ENCODE results near the gene C10orf105. TPM values are rescaled to one million over a fixed set of nuclear protein-coding genes. Genes with fewer than 3 reads are reported as not detected.
A peak's percentile ranks its signal among the peaks of the same experiment; 100 is the strongest.

The C10orf105 gene
- total and polyA plus RNA-seq, 2 of the 13 experiments (the other 11 are each of a cell fraction or from before 2014, with no cell fraction given): not detected

DNA sequence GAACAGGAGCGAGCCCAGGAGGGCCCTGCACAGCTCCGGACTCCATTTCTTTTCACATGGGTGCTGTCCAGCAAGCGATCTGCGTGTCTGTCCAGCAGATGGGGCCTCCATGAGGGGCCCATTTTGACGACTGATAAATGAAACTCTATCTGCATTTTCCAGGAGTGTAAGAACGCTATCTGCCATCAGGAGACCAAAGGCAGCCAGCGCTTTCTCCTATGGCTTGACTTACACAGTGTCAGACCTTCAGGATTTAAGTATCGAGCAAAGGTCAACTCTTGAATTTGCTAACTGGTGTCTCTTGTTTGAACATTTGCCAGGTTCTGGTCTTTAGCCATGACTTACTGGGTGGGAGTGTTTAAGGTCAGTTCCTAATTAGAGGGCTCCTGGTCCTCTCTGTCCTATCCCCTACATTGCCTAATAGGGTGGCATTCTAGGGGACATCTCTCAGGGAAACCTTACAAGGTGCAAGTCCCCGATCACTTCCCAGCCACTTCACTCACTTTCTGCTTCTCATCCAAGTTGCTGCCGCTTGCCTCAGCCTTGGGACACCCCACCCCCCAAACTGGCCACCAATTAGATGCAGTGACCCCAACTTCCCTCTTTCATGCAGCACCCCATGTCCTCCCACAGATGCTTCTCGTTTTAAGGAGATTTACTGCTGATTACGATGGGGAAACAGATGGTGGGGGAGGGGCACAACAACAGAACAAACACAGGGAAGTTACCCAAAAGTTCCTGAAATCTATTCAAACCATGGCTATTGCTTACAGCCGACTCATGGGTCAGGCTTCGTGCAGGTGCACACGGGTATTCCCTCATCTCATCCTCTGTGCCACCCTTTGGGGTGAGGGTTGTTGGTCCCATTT lies 33.7 kb upstream of the C10orf105 start:
- 7% methylated on average over 10 of the region's 15 CpGs for WGBS (ENCODE audit: low lambda C conversion rate)
- POLR2A ChIA-PET: no interaction called here
- Histone ChIP-seq H3K9me3 (ENCODE audit: low read length) (no peaks in the 10 kb centered on the region), H3K27me3 (ENCODE audit: control insufficient read depth in 1 of 2, insufficient read depth in 2 of 2, low read length in 2 of 2) (peaks cover 3 to 35% of the 10 kb centered on the region in 2 experiments; a peak in 3 of 5 replicates), H3K9ac (ENCODE audit: insufficient read depth, low read depth, low read length) (no peak overlapping the region), H2AFZ (ENCODE audit: low read length) (no peak overlapping the region), H3K4me1 (ENCODE audit: insufficient read depth, low read length) (peaks cover 64% of the 10 kb centered on the region), H3K36me3 (replicated peaks in 1 of 2; ENCODE audit: control insufficient read depth in 1 of 2, insufficient read depth in 2 of 2, low read length in 2 of 2) (no peaks in the 10 kb centered on the region), H3K4me3 (replicated peaks in 1 of 3; ENCODE audit: insufficient read depth in 1 of 3, low read depth in 2 of 3, low read length in 3 of 3) (peak overlapping the region in 1 of 3 experiments; percentile 11; a peak in 1 of 6 replicates), H3K4me2 (ENCODE audit: low read depth, low read length) (peak overlapping the region; percentile 53), H3K79me2 (ENCODE audit: insufficient read depth, low read length) (no peaks in the 10 kb centered on the region), H3K27ac (ENCODE audit: extremely low read length, insufficient read depth, low read length) (no peak overlapping the region), H4K20me1 (ENCODE audit: insufficient read depth, low read length) (no peaks in the 10 kb centered on the region)
- FAIRE-seq (peak; percentile 92), ATAC-seq (peak; percentile 86), DNase-seq (ENCODE audit: low spot score) (peak; percentile 81)
- BruUV-seq (replicated peaks): no TSS peak
- intact Hi-C loops (cut with micrococcal nuclease; ENCODE audit: unreplicated experiment) (no loop called here), in situ Hi-C loops (cut with HindIII; ENCODE audit: extremely low pct_ligation_motif_present, low pct_unique_long_range_greater_than_20kb) (no loop called here)
- CTCF ChIA-PET (ENCODE audit: low intra/inter-chr PET ratio, low total read pairs): no interaction called here
- TF ChIP-seq KDM3A (CRISPR knock-in tag; IDR thresholded peaks at IDR 0.05; ENCODE audit: low read depth) (no peak), MIER2 (CRISPR knock-in tag; IDR thresholded peaks at IDR 0.05) (peak; percentile 90), BCL6 (CRISPR knock-in tag; IDR thresholded peaks at IDR 0.05) (peak; percentile 46; the same call in 1 of the 2 replicates), ZNF629 (CRISPR knock-in tag; conservative IDR thresholded peaks at IDR 0.05) (peak; percentile 37; the same call in 1 of the 2 replicates), KDM2A (CRISPR knock-in tag; IDR thresholded peaks at IDR 0.05; ENCODE audit: borderline replicate concordance, low read depth) (peak; percentile 16; the same call in 1 of the 2 replicates), ZBTB10 (CRISPR knock-in tag; IDR thresholded peaks at IDR 0.05; ENCODE audit: borderline replicate concordance) (0 out of 2 replicates have a peak, but pooled peaks have one; percentile 23), PAXIP1 (CRISPR knock-in tag; conservative IDR thresholded peaks at IDR 0.05) (0 out of 2 replicates have a peak, but pooled peaks have one; percentile 15), PPARG (CRISPR knock-in tag; conservative IDR thresholded peaks at IDR 0.05) (peak; percentile 55; the same call in 1 of the 2 replicates), NPAS2 (CRISPR knock-in tag; IDR thresholded peaks at IDR 0.05; ENCODE audit: borderline replicate concordance) (no peak), HDAC1 (CRISPR knock-in tag; IDR thresholded peaks at IDR 0.05) (0 out of 2 replicates have a peak, but pooled peaks have one; percentile 30), NR2F6 (IDR thresholded peaks at IDR 0.05) (peak; percentile 55), NR2F6 (CRISPR knock-in tag; IDR thresholded peaks at IDR 0.05) (no peak), RNF2 (conservative IDR thresholded peaks at IDR 0.05; ENCODE audit: low read depth) (no peak), HMG20B (CRISPR knock-in tag; conservative IDR thresholded peaks at IDR 0.05) (0 out of 2 replicates have a peak, but pooled peaks have one; percentile 47), ZNF281 (CRISPR knock-in tag; IDR thresholded peaks at IDR 0.05; ENCODE audit: borderline replicate concordance) (peak; percentile 60; the same call in 1 of the 2 replicates)
